Loucy (cell line): ENCODE measurements around the gene R3HDM1.

Experiments
- H2AFZ ChIP-seq: fragments of 200-600 bp; sonication (generic); 2 replicates; pipeline ENCODE4 v1.6.0; 2016; ENCODE audit warnings: antibody characterized with exemption, mild to moderate bottlenecking, low read length, moderate library complexity
- H3F3A ChIP-seq: fragments of 200-600 bp; 2 replicates; pipeline ENCODE4 v1.6.0; 2016; ENCODE audit warnings: antibody characterized with exemption, low read depth, mild to moderate bottlenecking
- H3K27me3 ChIP-seq: fragments of 200-600 bp; sonication (generic); 2 replicates; pipeline ENCODE4 v1.6.1; 2014; ENCODE audit warnings: low read length, mild to moderate bottlenecking; ENCODE audit not compliant: insufficient read depth, poor library complexity, severe bottlenecking
- H3K36me3 ChIP-seq: fragments of 200-600 bp; sonication (generic); 2 replicates; pipeline ENCODE4 v1.6.1; 2016; ENCODE audit warnings: low read length; ENCODE audit not compliant: insufficient read depth
- H3K4me1 ChIP-seq: fragments of 200-600 bp; sonication (generic); 2 replicates; pipeline ENCODE4 v1.5.1; 2014; ENCODE audit warnings: low read length, mild to moderate bottlenecking; ENCODE audit not compliant: insufficient read depth, poor library complexity, severe bottlenecking
- H3K4me2 ChIP-seq: fragments of 200-600 bp; sonication (generic); 2 replicates; pipeline ENCODE4 v1.6.0; 2014; ENCODE audit warnings: antibody characterized with exemption, low read length, low read depth, mild to moderate bottlenecking; ENCODE audit not compliant: poor library complexity, severe bottlenecking
- H3K4me3 ChIP-seq: fragments of 200-600 bp; sonication (generic); 2 replicates; pipeline ENCODE4 v1.5.1; 2014; ENCODE audit warnings: low read length, mild to moderate bottlenecking, mixed read lengths; ENCODE audit not compliant: poor library complexity, severe bottlenecking
- H3K79me2 ChIP-seq: fragments of 200-600 bp; sonication (generic); 2 replicates; pipeline ENCODE4 v1.6.1; 2014; ENCODE audit warnings: low read length; ENCODE audit not compliant: insufficient read depth
- H3K9ac ChIP-seq: fragments of 200-600 bp; sonication (generic); 2 replicates; pipeline ENCODE4 v1.6.0; 2014; ENCODE audit warnings: mild to moderate bottlenecking, low read depth, low read length, moderate library complexity; ENCODE audit not compliant: poor library complexity, severe bottlenecking
- H3K9me2 ChIP-seq: fragments of 200-600 bp; sonication (generic); replicated peaks from 2 replicates; pipeline ENCODE4 v1.6.1; 2016; ENCODE audit warnings: low read depth, low read length, mixed read lengths
- H3K9me3 ChIP-seq: fragments of 200-600 bp; sonication (generic); 2 replicates; pipeline ENCODE4 v1.6.1; 2014; ENCODE audit warnings: mild to moderate bottlenecking, antibody characterized with exemption, low read length, low read depth; ENCODE audit not compliant: insufficient read depth
- H4K20me1 ChIP-seq: fragments of 200-600 bp; sonication (generic); 2 replicates; pipeline ENCODE4 v1.6.0; 2014; ENCODE audit warnings: antibody characterized with exemption, low read length, mild to moderate bottlenecking; ENCODE audit not compliant: insufficient read depth, poor library complexity, severe bottlenecking
- EZH2phosphoT487 ChIP-seq: fragments of 200-600 bp; IDR thresholded peaks from 2 replicates; pipeline ENCODE4 v1.6.1; 2018; ENCODE audit warnings: antibody characterized with exemption, mild to moderate bottlenecking, moderate library complexity, borderline replicate concordance
- TF ChIP-seq, protein P1 (sequence below): fragments of 200-600 bp; sonication (generic); conservative IDR thresholded peaks from 2 replicates; pipeline ENCODE4 v1.5.1; 2014; ENCODE audit warnings: mild to moderate bottlenecking, antibody characterized with exemption, low read length

The R3HDM1 gene

DNA sequence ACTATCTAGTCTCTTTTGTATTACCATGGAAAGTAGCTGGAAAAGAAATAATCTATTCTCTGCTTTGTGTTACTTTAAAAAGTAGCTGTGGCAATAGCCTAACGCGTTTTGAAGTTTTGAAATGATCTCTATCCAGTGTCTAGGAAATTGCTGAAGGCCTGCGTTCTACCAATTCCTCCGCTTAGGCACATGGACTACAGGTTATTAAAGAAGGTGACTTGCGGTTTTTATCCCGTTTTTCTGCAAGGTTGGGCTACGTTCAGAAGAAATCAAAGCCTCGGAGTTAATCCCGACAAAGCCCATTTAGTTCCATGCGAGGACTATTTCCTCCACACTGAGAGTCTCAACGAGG is 209.7 kb downstream of the R3HDM1 start:
- H2AFZ ChIP-seq, result peak overlapping the region; percentile 74; the same call in 1 of the 2 replicates
- H3K4me2 ChIP-seq, result no peak overlapping the region
- TF ChIP-seq, protein P1, sequence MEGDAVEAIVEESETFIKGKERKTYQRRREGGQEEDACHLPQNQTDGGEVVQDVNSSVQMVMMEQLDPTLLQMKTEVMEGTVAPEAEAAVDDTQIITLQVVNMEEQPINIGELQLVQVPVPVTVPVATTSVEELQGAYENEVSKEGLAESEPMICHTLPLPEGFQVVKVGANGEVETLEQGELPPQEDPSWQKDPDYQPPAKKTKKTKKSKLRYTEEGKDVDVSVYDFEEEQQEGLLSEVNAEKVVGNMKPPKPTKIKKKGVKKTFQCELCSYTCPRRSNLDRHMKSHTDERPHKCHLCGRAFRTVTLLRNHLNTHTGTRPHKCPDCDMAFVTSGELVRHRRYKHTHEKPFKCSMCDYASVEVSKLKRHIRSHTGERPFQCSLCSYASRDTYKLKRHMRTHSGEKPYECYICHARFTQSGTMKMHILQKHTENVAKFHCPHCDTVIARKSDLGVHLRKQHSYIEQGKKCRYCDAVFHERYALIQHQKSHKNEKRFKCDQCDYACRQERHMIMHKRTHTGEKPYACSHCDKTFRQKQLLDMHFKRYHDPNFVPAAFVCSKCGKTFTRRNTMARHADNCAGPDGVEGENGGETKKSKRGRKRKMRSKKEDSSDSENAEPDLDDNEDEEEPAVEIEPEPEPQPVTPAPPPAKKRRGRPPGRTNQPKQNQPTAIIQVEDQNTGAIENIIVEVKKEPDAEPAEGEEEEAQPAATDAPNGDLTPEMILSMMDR, result no peak
- no peak for TF ChIP-seq EZH2phosphoT487
- H3K4me3 ChIP-seq, result no peak overlapping the region
- H4K20me1 ChIP-seq, result peaks cover 42% of the 10 kb centered on the region
- H3K9ac ChIP-seq, result no peak overlapping the region
- peaks cover 28% of the 10 kb centered on the region for H3K4me1 ChIP-seq
- H3F3A ChIP-seq, result no peaks in the 10 kb centered on the region
- H3K9me2 ChIP-seq, result no peaks in the 10 kb centered on the region; the same call in 1 of the 2 replicates
- no peaks in the 10 kb centered on the region for H3K9me3 ChIP-seq
- H3K36me3 ChIP-seq, result no peaks in the 10 kb centered on the region
- H3K79me2 ChIP-seq, result peaks cover 42% of the 10 kb centered on the region
- H3K27me3 ChIP-seq, result peaks cover 5% of the 10 kb centered on the region

DNA sequence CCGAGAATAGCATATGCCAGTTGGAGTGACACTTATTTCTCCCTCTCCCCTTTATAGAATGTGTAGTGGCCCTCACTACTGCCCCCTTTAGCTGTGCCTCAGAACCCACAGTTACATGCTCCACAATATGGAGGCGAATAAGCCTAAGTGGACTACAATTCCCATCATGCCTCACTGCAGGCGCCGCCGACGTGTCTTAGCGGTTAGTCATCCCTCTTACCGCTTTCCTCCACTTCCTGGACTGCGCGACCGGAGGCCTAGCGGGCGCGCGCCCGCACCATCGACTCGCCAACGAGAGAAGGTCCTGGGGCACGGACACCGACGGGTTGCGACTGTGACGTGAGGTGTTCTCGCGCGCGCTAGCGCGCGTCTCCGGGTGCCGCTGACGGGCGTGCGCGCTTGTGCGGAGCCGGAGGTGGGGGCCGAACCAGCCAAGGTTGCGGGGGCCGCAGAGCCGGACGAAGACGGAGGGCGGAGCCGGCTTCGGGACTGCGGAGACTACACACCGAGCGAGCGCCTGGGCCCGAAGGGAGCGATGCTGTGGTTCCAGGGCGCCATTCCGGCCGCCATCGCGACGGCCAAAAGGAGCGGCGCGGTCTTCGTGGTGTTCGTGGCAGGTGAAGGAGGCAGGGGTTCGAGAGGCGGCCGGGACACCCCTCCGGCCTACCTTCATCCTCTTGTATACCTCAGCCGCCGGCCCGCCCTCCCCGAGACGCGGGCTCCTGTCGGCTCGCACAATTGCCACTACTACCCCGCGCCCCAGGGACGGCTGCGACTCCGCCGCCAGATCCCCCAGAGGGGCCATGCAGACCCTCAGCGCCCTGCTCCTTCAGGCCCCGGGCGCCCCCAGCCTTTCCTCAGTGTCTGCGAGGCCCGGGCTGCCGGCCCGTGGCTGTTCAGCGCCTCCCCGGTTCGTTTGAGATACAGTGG is 210.4 kb downstream of the R3HDM1 start, which contains the start of gene UBXN4:
Gene UBXN4, plus strand, starts transcription at position 461 of the 930 bp plus-strand sequence. Its CDS starts 75 bp downstream, at position 536.
- Histone ChIP-seq H3K9me2 (no peaks in the 10 kb centered on the region; the same call in 1 of the 2 replicates), H3K4me3 (peak within 1 kb of the TSS; percentile 97), H2AFZ (peak within 1 kb of the TSS; percentile 93), H3K36me3 (no peaks in the 10 kb centered on the region), H3K9ac (peak within 1 kb of the TSS; percentile 96), H3K27me3 (peaks cover 5% of the 10 kb centered on the region), H3K4me1 (peaks cover 34% of the 10 kb centered on the region), H3F3A (no peaks in the 10 kb centered on the region), H3K79me2 (peaks cover 49% of the 10 kb centered on the region), H3K9me3 (no peaks in the 10 kb centered on the region), H3K4me2 (peak within 1 kb of the TSS; percentile 96), H4K20me1 (peaks cover 48% of the 10 kb centered on the region)
- TF ChIP-seq, protein P1, result peak; percentile 77
- no peak for TF ChIP-seq EZH2phosphoT487

DNA sequence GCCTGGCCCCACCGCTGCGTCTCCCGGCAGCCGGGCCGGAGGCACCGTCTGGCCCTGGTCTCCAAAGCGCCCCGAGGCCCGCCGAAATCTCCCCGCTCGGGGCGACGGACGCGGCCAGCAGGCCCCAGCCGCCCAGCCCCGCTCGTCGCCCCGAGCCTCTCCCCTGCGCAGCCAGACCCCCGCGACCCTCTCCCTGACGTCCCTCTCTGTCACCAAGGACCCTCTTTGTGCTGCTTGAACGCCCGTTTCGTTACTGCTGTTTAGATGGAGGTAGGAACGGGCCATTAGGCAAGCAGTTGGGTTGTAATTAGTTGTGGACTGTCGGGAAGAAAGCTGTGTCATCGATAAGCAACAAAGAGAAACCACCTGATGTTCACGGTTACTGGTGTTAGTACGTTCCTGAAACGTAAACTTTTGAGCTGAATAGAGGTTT is 211.1 kb downstream of the R3HDM1 start:
- Histone ChIP-seq H3K79me2 (peaks cover 56% of the 10 kb centered on the region), H3K4me1 (peaks cover 39% of the 10 kb centered on the region), H3K4me3 (peak overlapping the region; percentile 97), H4K20me1 (peaks cover 54% of the 10 kb centered on the region), H3K9ac (peak overlapping the region; percentile 96), H3K4me2 (peak overlapping the region; percentile 96), H2AFZ (peak overlapping the region; percentile 93), H3K36me3 (no peaks in the 10 kb centered on the region), H3K9me2 (no peaks in the 10 kb centered on the region; the same call in 1 of the 2 replicates), H3K27me3 (peaks cover 5% of the 10 kb centered on the region), H3F3A (no peaks in the 10 kb centered on the region), H3K9me3 (no peaks in the 10 kb centered on the region)
- TF ChIP-seq EZH2phosphoT487, result no peak
